ENCODE measurements around the gene OBSCN.

OBSCN gene

GRCh38 chr1:228393811-228394570, 186.1 kb downstream of the OBSCN start:
- no peak for DNase-seq

- DNase-seq: no peak
These were observed 186.9 kb downstream of the OBSCN start for GRCh38 chr1:228394571-228395394.

GRCh38 chr1:228396770-228397662, 189.2 kb downstream of the OBSCN start:
- DNase-seq: no peak

- DNase-seq: no peak
These were observed 190.1 kb downstream of the OBSCN start for GRCh38 chr1:228397966-228398365.

- no peak for DNase-seq
These were observed 191.1 kb downstream of the OBSCN start for GRCh38 chr1:228398741-228399461.

- no peak for DNase-seq
These were observed 191.8 kb downstream of the OBSCN start for GRCh38 chr1:228399531-228400236.

- DNase-seq: no peak
These were observed 192.4 kb downstream of the OBSCN start for GRCh38 chr1:228400237-228400651.

GRCh38 chr1:228400692-228401454, 193.0 kb downstream of the OBSCN start:
- no peak for DNase-seq

- DNase-seq: no peak
These were observed 194.2 kb downstream of the OBSCN start for GRCh38 chr1:228401782-228402640.

- DNase-seq: no peak
These were observed 194.8 kb downstream of the OBSCN start for GRCh38 chr1:228402641-228403025.

- no peak for DNase-seq
These were observed 195.4 kb downstream of the OBSCN start for GRCh38 chr1:228403231-228403631.

GRCh38 chr1:228404107-228404720, 196.4 kb downstream of the OBSCN start:
- DNase-seq: no peak

GRCh38 chr1:228405200-228405978, 197.5 kb downstream of the OBSCN start:
- no peak for DNase-seq

- DNase-seq: no peak
These were observed 198.1 kb downstream of the OBSCN start for GRCh38 chr1:228405979-228406228.

GRCh38 chr1:228407106-228408040, 199.5 kb downstream of the OBSCN start:
- DNase-seq: peak; percentile 50

- no peak for DNase-seq
These were observed 200.4 kb downstream of the OBSCN start for GRCh38 chr1:228408041-228408868.

All from fibroblast of skin of right quadriceps (primary cell).